K562 (cell line): Measurements from ENCODE around the gene MUSK. TPM values are rescaled to one million over a fixed set of nuclear protein-coding genes. Genes with fewer than 3 reads are reported as not detected.

ENCODE experiments used
- ATAC-seq: fragments of 200-7000 bp; cut with Tn5 transposase; 3 replicates; pipeline ENCODE4 v1.9.1; 2020; ENCODE audit warnings: moderate library complexity
- BruUV-seq: library from RNA; stranded (reverse); fragments of 400-500 nt; replicated peaks from 2 replicates; lab custom pipeline; 2021; lab: Mats Ljungman, UMichigan
- CTCF ChIA-PET: fragments of 300-600 bp; formaldehyde crosslinking; extraction: SDS; loops from one replicate; lab custom pipeline; 2021; ENCODE audit warnings: low intra/inter-chr PET ratio; lab: Yijun Ruan, JAX
- POLR2A ChIA-PET: fragments of 300-600, 350-650 bp; sonication (Branson Sonifier 250); formaldehyde crosslinking; extraction: SDS; loops from one replicate; lab custom pipeline; 2021; ENCODE audit warnings: antibody characterized with exemption, inconsistent platforms; lab: Yijun Ruan, JAX
- DNase-seq, 4 experiments: peaks; one replicate each; pipeline versions ENCODE4 v3.0.0 to v3.0.0-alpha.2; 2011 to 2018; ENCODE audit warnings: low spot score in 3 of 4, mixed read lengths in 3 of 4; ENCODE audit errors: extremely low read depth in 1 of 4
- FAIRE-seq: peaks from 2 replicates; lab custom pipeline; 2011; peaks lifted over from hg19 to GRCh38; lab: Jason Lieb, UNC
- H2AFZ ChIP-seq: 2 replicates; pipeline ENCODE4 v1.6.0; 2011; ENCODE audit warnings: low read depth, low read length, control low read depth, inconsistent platforms
- H3K27ac ChIP-seq: fragments of 200-600 bp; 3 replicates; pipeline ENCODE4 v1.8.0; 2011; ENCODE audit warnings: low read depth, mild to moderate bottlenecking, control low read depth, inconsistent platforms, low read length, moderate library complexity, mixed read lengths; ENCODE audit errors: extremely low read depth
- H3K27me3 ChIP-seq, 2 experiments: fragments of 300-600 bp in 1 of 2; 2 replicates in 1 of 2; 3 replicates in 1 of 2; pipeline versions ENCODE4 v1.6.0 to v1.8.0; 2011; ENCODE audit warnings: inconsistent platforms in 2 of 2, low read length in 2 of 2, mild to moderate bottlenecking in 1 of 2, mixed read lengths in 1 of 2, moderate library complexity in 1 of 2; ENCODE audit not compliant: control insufficient read depth in 2 of 2, insufficient read depth in 2 of 2
- H3K36me3 ChIP-seq: fragments of 300-600 bp; 3 replicates; pipeline ENCODE4 v1.8.0; 2011; ENCODE audit warnings: mild to moderate bottlenecking, low read length, inconsistent platforms; ENCODE audit not compliant: control insufficient read depth, insufficient read depth
- H3K4me1 ChIP-seq, 2 experiments: fragments of 200-600 bp in 1 of 2; replicated peaks in 1 of 2; 2 replicates in 1 of 2; 3 replicates in 1 of 2; pipeline versions ENCODE4 v1.5.1 to v1.8.0; 2011; ENCODE audit warnings: inconsistent platforms in 2 of 2, low read length in 2 of 2, mild to moderate bottlenecking in 1 of 2, mixed read lengths in 1 of 2, moderate library complexity in 1 of 2; ENCODE audit not compliant: control insufficient read depth in 2 of 2, insufficient read depth in 2 of 2
- H3K4me2 ChIP-seq: 2 replicates; pipeline ENCODE4 v1.6.1; 2011; ENCODE audit warnings: low read length, control low read depth, inconsistent platforms, mixed read lengths; ENCODE audit not compliant: insufficient read depth
- H3K4me3 ChIP-seq: fragments of 200-600 bp; sonication (generic), shearing (Covaris generic); 2 replicates; pipeline ENCODE4 v1.5.1; 2016; ENCODE audit warnings: control low read depth, inconsistent platforms
- H3K79me2 ChIP-seq: fragments of 200-600 bp; 3 replicates; pipeline ENCODE4 v1.8.0; 2011; ENCODE audit warnings: low read length, inconsistent platforms; ENCODE audit not compliant: control insufficient read depth, insufficient read depth
- H3K9ac ChIP-seq, 2 experiments: 2 replicates each; pipeline versions ENCODE4 v1.6.0 to v1.6.1; 2011; ENCODE audit warnings: low read depth in 2 of 2, low read length in 2 of 2, control low read depth in 1 of 2, inconsistent platforms in 1 of 2, mild to moderate bottlenecking in 1 of 2, mixed read lengths in 1 of 2; ENCODE audit not compliant: insufficient read depth in 1 of 2
- H3K9me1 ChIP-seq: one replicate; pipeline ENCODE4 v1.6.0; 2011; ENCODE audit warnings: inconsistent platforms, mild to moderate bottlenecking, low read length, moderate library complexity; ENCODE audit not compliant: control insufficient read depth, insufficient read depth
- H3K9me3 ChIP-seq: replicated peaks from 2 replicates; pipeline ENCODE4 v1.5.1; 2011; ENCODE audit warnings: low read depth, low read length, inconsistent platforms; ENCODE audit not compliant: control insufficient read depth, insufficient read depth
- H4K20me1 ChIP-seq: replicated peaks from 2 replicates; pipeline ENCODE4 v1.6.1; 2011; ENCODE audit warnings: low read length, inconsistent platforms, mixed read lengths; ENCODE audit not compliant: control insufficient read depth, insufficient read depth
- CSDE1 ChIP-seq, 2 experiments: fragments of 450-650 bp; IDR thresholded peaks; 2 replicates each; pipeline ENCODE4 v1.6.1; 2016; ENCODE audit warnings: mild to moderate bottlenecking in 1 of 2
- HMG20A ChIP-seq: fragments of 450-650 bp; formaldehyde crosslinking; conservative IDR thresholded peaks from 2 replicates; pipeline ENCODE4 v1.4.0; 2020; ENCODE audit warnings: mild to moderate bottlenecking, mixed read lengths
- in situ Hi-C: fragments of 300-500 bp; cut with MboI; formaldehyde crosslinking; loops from 4 replicates; pipeline ENCODE4 v1.15.0; 2018; ENCODE audit warnings: inconsistent platforms, mixed read lengths
- intact Hi-C: fragments of 100-400 bp; cut with micrococcal nuclease; formaldehyde crosslinking; loops from 2 replicates; pipeline ENCODE4 v1.14.2; 2022
- polyA plus RNA-seq, 8 experiments: library from polyadenylated mRNA; depleted of rRNA in 4 of 8; stranded (reverse) in 5 of 8; unstranded in 3 of 8; fragments of >200 nt; fragmentation: Nextera tagmentation in 2 of 8; fragmentation: Illumina TruSeq in 1 of 8; extraction: Ambion mirVana in 2 of 8; extraction: Trizol in 1 of 8; gene quantifications; 2 replicates each; pipeline versions ENCODE4 v1.2.1 to v1.2.3, GENCODE V29; 2011 to 2014; ENCODE audit warnings: inconsistent platforms in 1 of 8, missing spikeins in 1 of 8
- total RNA-seq, 7 experiments: library from RNA; depleted of rRNA in 6 of 7; stranded (reverse); fragments of >200 nt in 6 of 7; fragmentation: Illumina TruSeq in 2 of 7; extraction: Trizol in 2 of 7; gene quantifications; 2 replicates each; pipeline versions ENCODE4 v1.2.1 to v1.2.3, GENCODE V29; 2011 to 2021; ENCODE audit warnings: low replicate concordance in 1 of 7
- TF ChIP-seq, protein P1 (sequence below): sonication (generic); formaldehyde crosslinking; IDR thresholded peaks from 2 replicates; pipeline ENCODE4 v1.8.1; 2023; ENCODE audit warnings: mild to moderate bottlenecking, missing genetic modification reagents

The MUSK gene
- total and polyA plus RNA-seq, 9 of the 15 experiments (the other 6 are each of a cell fraction or from before 2014, with no cell fraction given), result not detected

DNA sequence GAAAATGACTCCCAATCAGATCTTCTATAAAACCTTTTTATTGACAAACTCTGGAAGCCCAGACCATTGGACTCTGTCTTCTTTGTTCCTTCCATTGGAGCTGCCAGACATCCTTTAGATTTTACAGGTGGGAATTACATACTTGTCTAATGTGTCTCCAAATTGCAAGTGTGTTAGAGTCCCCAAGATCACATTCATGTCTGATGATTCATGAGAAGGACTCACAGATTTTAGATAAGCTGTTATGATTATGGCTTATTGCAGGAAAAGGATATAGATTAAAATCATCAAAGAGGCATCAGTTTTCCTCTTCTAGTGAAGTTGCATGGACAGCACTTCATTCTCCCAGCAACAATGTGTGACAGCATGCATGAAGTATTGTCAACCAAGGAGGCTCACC is 70.4 kb downstream of the MUSK start:
- no peaks in the 10 kb centered on the region for H4K20me1 ChIP-seq
- DNase-seq (no peak), ATAC-seq (no peak), FAIRE-seq (no peak)
- H3K4me2 ChIP-seq, result no peak overlapping the region
- H3K9ac ChIP-seq, result no peak overlapping the region
- no peaks in the 10 kb centered on the region for H3K36me3 ChIP-seq
- in situ Hi-C loops, result no loop called here
- no peak overlapping the region for H3K4me3 ChIP-seq
- intact Hi-C loops, result no loop called here
- H3K4me1 ChIP-seq, result no peaks in the 10 kb centered on the region
- ChIA-PET POLR2A (no interaction called here), CTCF (no interaction called here)
- no peak overlapping the region for H2AFZ ChIP-seq
- no peaks in the 10 kb centered on the region for H3K9me3 ChIP-seq
- TF ChIP-seq CSDE1 (IDR thresholded peaks at IDR 0.05) (no peak), HMG20A (CRISPR knock-in tag) (no peak)
- TF ChIP-seq, protein P1, sequence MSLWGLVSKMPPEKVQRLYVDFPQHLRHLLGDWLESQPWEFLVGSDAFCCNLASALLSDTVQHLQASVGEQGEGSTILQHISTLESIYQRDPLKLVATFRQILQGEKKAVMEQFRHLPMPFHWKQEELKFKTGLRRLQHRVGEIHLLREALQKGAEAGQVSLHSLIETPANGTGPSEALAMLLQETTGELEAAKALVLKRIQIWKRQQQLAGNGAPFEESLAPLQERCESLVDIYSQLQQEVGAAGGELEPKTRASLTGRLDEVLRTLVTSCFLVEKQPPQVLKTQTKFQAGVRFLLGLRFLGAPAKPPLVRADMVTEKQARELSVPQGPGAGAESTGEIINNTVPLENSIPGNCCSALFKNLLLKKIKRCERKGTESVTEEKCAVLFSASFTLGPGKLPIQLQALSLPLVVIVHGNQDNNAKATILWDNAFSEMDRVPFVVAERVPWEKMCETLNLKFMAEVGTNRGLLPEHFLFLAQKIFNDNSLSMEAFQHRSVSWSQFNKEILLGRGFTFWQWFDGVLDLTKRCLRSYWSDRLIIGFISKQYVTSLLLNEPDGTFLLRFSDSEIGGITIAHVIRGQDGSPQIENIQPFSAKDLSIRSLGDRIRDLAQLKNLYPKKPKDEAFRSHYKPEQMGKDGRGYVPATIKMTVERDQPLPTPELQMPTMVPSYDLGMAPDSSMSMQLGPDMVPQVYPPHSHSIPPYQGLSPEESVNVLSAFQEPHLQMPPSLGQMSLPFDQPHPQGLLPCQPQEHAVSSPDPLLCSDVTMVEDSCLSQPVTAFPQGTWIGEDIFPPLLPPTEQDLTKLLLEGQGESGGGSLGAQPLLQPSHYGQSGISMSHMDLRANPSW (CRISPR knock-in tag), result no peak
- H3K79me2 ChIP-seq, result no peaks in the 10 kb centered on the region
- no TSS peak for BruUV-seq
- no peaks in the 10 kb centered on the region for H3K9me1 ChIP-seq
- no peaks in the 10 kb centered on the region for H3K27me3 ChIP-seq
- H3K27ac ChIP-seq, result no peak overlapping the region
